RKO (cell line): Measurements from ENCODE around the gene NKX1-1.
"Not testable (repeated sequence)": the region's sequence is repeated elsewhere in the genome, so short reads cannot be mapped to it uniquely, and the experiment has no call there.

Source experiments
- DNase-seq: peaks from one replicate; pipeline ENCODE4 v3.0.0-alpha.2; 2016; ENCODE audit warnings: low spot score

The NKX1-1 gene

GRCh38 chr4:1373892-1374705 lies 32.1 kb downstream of the NKX1-1 start:
- DNase-seq = no peak

DNA sequence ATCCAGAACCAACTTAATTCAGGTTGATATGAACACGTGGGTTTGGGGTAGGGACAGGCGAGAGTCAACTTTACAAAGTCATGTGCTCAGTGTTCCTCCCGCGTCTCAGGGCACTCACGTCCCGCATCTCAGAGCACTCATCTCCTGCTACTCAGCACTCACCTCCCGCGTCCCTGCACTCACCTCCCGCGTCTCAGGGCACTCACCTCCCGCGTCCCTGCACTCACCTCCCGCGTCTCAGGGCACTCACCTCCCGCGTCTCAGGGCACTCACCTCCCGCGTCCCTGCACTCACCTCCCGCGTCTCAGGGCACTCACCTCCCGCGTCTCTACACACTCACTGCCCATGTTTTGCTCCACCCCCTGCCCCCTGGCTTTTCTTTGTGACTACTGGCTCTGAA lies 33.7 kb downstream of the NKX1-1 start:
- not testable (repeated sequence) for DNase-seq

DNA sequence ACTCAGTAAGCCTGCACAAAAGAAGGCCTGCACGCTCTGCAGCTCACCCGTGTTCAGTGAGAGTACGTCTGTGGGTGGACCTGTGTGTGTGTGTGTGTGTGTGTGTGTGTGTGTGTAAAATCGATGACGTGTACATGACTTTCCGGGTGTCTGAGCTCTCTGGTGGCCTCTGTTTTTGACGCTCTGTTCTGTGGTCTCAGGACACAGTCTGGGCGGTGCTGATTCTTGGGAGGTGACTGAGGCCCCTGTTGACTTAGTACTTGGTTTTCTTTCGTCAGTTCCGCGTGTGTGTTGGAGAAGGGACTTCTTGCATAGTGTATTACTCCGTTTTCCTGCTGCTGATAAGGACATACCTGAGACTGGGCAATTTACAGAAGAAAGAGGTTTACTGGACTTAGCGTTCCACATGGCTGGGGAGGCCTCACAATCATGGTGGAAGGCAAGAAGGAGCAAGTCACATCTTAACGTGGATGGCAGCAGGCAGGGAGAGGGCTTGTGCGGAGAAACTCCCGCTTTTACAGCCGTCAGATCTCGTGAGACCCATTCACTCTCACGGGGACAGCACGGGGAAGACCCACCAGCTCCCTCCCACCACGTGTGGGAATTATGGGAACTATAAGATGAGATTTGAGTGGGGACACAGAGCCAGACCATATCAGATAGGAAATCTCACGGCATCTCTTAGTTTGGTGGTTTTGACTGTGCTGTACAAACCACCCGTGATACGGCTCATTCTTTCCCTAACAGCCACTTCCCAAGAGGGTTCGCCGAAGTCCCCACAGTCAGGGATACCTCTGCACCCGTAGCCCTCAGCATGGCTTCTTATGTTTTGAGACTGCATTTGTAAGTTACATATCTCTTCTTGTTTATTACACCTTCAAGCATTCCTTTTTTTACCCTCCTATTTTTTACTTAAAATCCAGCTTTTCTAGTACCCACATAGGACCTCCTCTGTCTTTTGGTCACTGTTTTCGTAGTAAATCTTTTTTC lies 34.8 kb downstream of the NKX1-1 start:
- no peak for DNase-seq

GRCh38 chr4:1370321-1371124 lies 35.7 kb downstream of the NKX1-1 start:
- no peak for DNase-seq

DNA sequence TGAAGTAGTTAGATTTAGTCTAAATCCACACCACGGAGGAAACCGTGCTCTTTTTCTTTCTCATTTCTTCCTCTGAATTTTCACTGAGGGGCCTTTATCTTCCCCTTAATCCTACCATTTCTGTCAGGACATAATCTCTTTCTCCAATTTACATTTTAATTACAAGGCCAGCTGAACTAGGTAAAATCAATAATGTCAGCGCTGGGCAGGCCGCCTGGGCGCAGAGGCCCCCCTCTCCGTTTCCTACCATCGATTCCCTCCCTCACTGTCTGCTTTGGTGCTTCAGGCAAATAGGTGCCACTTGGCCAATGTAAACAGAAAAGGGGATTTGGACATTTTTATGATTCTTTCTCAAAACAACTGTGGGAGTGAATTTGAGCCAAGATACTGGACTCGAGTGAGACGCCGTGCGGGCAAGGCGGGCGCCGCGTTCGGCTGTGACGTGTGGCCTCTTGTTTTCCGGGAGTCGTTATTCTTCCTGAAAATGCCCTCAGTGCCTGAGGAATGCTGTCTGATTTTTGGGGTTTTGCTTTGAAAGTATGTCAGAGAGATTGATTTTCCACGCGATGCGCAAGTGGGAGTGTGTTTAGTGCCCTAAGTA lies 36.7 kb downstream of the NKX1-1 start:
- no peak for DNase-seq

- DNase-seq = no peak
These were observed 37.2 kb downstream of the NKX1-1 start for GRCh38 chr4:1369091-1369450.

- no peak for DNase-seq
These were observed 37.7 kb downstream of the NKX1-1 start for GRCh38 chr4:1368421-1369090.

- no peak for DNase-seq
These were observed 38.3 kb downstream of the NKX1-1 start for GRCh38 chr4:1367936-1368289.

GRCh38 chr4:1367230-1367935 lies 38.9 kb downstream of the NKX1-1 start:
- no peak for DNase-seq

- DNase-seq = no peak
These were observed 39.6 kb downstream of the NKX1-1 start for GRCh38 chr4:1366371-1367229.

DNA sequence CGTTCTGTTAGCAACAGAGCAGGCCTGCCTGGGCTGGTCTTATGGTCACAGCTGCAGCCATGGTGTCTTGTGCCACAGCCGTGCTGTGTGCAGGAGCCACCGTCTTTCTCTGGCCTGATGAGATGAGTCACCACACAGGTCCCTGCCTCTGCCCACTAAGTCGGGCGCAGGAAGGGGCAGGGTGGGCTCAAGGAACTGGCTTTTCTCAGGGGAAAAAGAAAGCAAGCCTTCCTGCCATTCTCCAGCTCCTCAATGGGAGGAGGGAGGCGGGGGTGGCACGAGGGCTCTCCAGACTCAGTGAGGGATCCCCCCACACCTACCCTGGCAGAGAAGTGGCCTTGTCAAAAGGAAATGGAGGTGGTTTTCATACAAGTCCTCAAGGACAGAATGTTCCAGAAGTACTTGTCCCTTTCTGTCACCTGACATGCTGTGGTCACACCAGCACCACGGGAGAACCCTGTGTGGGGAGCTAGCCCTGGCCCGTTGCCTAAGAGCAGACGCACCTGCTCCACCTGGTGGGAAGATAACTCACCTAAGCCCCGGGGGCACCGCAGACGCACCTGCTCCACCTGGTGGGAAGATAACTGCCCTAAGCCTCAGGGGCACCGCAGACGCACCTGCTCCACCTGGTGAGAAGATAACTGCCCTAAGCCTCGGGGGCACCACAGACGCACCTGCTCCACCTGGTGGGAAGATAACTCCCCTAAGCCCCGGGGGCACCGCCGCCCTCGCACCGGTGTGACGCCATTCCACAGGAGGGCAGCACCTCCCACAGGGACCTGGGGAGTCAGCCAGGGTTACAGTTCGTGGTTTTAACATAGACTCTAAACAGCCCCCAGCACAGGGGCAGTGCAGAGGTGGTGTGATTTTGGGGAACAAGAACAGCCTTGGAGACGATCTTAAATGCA lies 40.7 kb downstream of the NKX1-1 start:
- no peak for DNase-seq

DNA sequence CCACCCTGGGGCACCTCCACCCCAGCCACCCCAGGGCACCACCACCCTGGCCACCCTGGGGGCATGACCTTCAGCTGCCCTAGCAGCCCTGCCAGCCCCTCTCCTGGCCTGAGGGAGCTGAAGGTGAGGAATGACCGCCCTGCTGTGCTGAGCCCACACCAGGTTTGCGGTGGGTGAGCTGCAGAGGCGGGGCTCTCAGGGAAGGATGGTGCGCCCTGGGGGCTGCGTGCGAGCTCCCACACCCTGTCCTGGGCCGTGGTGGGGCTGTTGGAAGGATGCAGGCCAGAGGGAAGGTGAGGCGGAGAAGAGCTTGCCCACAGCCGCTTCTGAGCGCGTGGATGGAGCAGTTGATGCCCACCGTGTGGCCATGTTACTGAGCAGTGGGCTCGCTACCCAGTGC lies 41.5 kb downstream of the NKX1-1 start:
- no peak for DNase-seq

- no peak for DNase-seq
These were observed 42.0 kb downstream of the NKX1-1 start for GRCh38 chr4:1364217-1364616.

DNA sequence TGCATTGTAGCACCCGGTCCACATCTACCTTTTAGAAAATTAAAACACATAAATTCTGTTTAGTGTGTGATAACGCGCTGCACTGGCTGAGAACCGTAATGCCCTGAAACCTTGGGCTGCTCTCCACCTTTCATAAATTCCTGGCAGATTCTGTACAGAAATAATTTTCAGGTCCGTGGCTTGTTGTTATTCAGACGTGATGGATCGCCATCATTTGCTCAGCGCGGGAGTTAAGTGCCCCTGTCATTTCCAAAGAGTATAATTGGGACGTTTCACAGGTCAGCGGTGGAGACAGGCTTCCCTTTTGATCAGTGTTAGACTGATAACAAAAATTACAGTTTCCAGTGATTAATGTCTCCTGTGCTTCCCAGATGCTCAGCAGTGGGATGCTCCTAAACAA lies 42.7 kb downstream of the NKX1-1 start:
- DNase-seq = no peak

DNA sequence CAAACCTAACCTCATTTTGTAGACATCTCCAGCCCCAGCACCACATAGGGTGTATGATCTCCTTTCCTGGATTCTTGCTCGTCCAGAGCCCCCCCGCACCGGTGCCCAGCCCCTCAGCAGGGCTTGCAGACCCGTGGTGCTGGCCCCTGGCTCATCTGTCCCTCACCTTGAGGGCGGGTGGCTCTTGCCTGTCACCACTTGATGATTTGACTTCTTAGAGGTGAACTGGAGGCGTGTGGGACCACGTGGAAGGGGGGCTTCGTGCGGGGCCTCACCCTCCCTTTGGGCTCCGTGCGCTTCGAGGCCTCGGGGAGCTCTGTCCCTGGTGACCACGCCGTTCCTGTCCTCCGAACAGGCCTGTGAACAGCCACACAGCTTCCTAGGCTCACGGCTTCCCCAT lies 43.7 kb downstream of the NKX1-1 start:
- DNase-seq = no peak

DNA sequence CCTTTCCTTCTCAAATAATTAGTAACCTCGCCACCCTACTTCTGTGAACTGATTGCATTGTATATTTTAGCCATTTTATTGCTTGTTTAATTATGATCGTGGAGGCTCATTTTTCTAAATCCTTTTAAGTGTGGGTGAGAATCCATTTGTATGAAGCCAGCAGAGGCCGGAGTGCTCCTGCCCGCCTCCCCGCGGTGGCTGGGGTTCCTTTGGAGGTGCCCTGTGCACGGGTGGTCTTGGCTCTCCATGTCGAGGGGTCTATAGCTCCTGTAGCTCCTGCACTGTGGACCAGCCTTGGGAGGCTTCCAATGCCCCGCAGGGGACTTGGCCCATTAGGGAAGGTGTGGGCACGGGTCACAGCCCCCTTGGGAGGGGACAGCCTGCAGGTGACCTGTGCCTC lies 44.2 kb downstream of the NKX1-1 start:
- DNase-seq = no peak

- DNase-seq = no peak
These were observed 44.8 kb downstream of the NKX1-1 start for GRCh38 chr4:1361431-1361830.

DNA sequence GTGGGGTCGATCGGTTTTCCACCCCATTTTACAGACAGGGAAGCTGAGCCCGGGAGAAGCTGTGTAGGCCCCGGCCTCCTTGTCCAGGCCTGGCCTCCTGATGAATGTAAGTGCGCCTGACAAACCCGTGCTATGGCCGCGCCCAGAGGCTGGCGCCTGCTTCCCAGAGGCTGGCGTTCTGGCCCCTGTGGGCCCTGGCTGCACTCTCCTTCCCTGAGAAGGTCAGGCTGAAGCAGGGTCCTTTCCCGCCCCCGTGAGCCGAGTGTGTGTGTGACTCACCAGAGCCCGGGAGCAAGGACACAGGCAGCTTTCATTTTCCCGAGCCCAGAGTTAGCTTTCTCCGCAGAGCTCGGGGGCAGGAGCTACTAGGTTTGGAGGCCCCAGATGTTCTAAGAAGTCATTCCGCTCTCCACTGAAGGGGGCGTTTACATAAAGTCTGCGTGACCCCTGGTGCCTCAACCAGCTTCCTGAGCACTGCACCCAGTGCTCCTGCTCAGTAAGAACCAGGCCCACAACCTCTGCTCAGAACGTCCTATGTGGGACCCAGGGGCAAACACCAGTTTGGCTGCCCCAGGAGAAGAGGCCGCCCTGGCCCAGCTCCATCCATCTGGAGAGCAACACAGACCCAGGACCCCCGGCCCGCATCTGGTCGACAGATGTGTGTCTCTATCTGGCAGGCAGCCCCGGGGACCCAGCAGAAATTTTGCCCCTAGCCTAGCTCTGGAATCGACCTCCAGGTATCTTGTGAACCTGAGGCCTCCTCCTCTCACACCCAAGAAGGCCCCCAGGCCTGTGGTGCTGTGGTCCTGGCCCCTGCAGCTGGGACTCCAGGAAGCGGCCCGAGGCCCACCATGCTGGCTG lies 45.6 kb downstream of the NKX1-1 start:
- no peak for DNase-seq
